Testis (tissue), 3 donors: ENCODE data around the gene HIRA. TPM values are rescaled to one million over a fixed set of nuclear protein-coding genes. Genes with fewer than 3 reads are reported as not detected.
A peak's percentile ranks its signal among the peaks of the same experiment; 100 is the strongest.
"Not testable (repeated sequence)": the region's sequence is repeated elsewhere in the genome, so short reads cannot be mapped to it uniquely, and the experiment has no call there.

Experiments
- DNase-seq: peaks from one replicate; pipeline ENCODE4 v3.0.0-alpha.2; 2019
- H3K27ac ChIP-seq, 2 donors: fragments of 200-600 bp; sonication (generic); one replicate each; pipeline ENCODE4 v1.5.1; 2019
- H3K27me3 ChIP-seq: fragments of 200-600 bp; sonication (generic); one replicate; pipeline ENCODE4 v1.5.1; 2019
- H3K36me3 ChIP-seq: fragments of 200-600 bp; sonication (generic); one replicate; pipeline ENCODE4 v1.5.1; 2017; ENCODE audit warnings: low read depth; ENCODE audit errors: missing control alignments
- H3K4me1 ChIP-seq: fragments of 200-600 bp; sonication (generic); one replicate; pipeline ENCODE4 v1.5.1; 2019
- H3K4me3 ChIP-seq, 2 donors: fragments of 200-600 bp; sonication (generic); one replicate each; pipeline ENCODE4 v1.5.1; 2017 to 2019
- H3K9me3 ChIP-seq: fragments of 200-600 bp; sonication (generic); one replicate; pipeline ENCODE4 v1.5.1; 2017
- POLR2A ChIP-seq: fragments of 450-650 bp; IDR thresholded peaks from one replicate; pipeline ENCODE4 v1.6.1; 2017; ENCODE audit warnings: antibody characterized with exemption, mild to moderate bottlenecking, moderate library complexity
- WGBS, 2 donors: methylation state at CpG; one replicate each; pipeline ENCODE4 v1.1.5; 2018; 5-methylcytosine and 5-hydroxymethylcytosine counted together
- intact Hi-C: fragments of 100-400 bp; cut with DNase I; formaldehyde crosslinking; loops from one replicate; pipeline ENCODE4 v1.15.1; 2023; ENCODE audit warnings: low total_unique reads
- polyA plus RNA-seq: library from polyadenylated mRNA; stranded (reverse); fragments of 350-450 nt; fragmentation: Illumina TruSeq; extraction: RNeasy Lipid Tissue Mini Kit (QIAGEN cat#74804); gene quantifications from one replicate; pipeline ENCODE4 v1.2.3, GENCODE V29; 2014; ENCODE audit warnings: low read depth, low replicate concordance; ENCODE audit not compliant: insufficient read depth
- total RNA-seq, 2 donors: library from RNA; depleted of rRNA; stranded (reverse); fragments of >200 nt; gene quantifications; one replicate each; pipeline ENCODE4 v1.2.3, GENCODE V29; 2016
- TF ChIP-seq, protein P1 (sequence below), 3 experiments: fragments of 450-650 bp in 2 of 3; fragments of 200-600 bp in 1 of 3; sonication (generic) in 1 of 3; IDR thresholded peaks; one replicate each; pipeline ENCODE4 v1.5.1; 2016 to 2019; ENCODE audit warnings: antibody characterized with exemption in 3 of 3, mild to moderate bottlenecking in 2 of 3, moderate library complexity in 1 of 3

Gene HIRA
- total and polyA plus RNA-seq, 3 donors from 2014 or later = 17.7 to 25.7 (median 21.8) TPM

DNA sequence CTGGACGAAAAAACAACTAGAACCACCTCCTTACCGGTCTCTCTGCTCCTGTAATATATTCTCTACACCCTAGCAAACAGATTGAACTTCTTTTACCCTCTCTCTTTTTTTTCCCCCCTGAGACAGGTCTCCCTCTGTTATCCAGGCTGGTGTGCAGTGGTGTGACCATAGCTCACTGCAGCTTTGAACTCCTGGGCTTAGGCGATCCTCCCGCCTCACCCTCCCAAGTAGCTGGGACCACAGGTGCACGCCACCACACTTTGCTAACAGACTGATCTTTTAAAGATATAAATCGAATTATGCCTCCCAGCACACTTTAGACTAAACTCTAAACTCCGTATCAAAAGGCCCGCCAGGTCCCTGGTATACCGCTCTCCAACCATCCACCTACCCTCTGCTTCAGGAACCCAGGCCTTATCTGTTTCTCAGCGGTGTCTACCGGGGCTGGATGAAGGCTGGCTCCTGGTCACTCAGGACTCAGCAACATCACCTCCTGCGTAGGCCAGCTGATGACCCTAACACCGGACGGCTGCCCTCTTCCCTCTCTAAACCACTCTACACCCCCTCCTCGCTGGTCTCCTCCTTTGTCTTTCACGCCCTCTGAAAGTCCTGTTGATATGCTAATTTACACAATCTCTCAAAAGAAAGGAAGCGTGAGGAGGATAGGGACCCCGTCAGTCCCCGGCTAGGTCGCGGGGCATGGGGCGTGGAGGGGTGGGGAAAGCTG lies 15.2 kb upstream of the HIRA start:
- peak overlapping the region; percentile 87 to 90 for H3K27ac ChIP-seq
- H3K4me3 ChIP-seq = peak overlapping the region; percentile 93 to 94
- no peaks in the 10 kb centered on the region for H3K9me3 ChIP-seq
- TF ChIP-seq, protein P1, sequence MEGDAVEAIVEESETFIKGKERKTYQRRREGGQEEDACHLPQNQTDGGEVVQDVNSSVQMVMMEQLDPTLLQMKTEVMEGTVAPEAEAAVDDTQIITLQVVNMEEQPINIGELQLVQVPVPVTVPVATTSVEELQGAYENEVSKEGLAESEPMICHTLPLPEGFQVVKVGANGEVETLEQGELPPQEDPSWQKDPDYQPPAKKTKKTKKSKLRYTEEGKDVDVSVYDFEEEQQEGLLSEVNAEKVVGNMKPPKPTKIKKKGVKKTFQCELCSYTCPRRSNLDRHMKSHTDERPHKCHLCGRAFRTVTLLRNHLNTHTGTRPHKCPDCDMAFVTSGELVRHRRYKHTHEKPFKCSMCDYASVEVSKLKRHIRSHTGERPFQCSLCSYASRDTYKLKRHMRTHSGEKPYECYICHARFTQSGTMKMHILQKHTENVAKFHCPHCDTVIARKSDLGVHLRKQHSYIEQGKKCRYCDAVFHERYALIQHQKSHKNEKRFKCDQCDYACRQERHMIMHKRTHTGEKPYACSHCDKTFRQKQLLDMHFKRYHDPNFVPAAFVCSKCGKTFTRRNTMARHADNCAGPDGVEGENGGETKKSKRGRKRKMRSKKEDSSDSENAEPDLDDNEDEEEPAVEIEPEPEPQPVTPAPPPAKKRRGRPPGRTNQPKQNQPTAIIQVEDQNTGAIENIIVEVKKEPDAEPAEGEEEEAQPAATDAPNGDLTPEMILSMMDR (IDR thresholded peaks at IDR 0.05) = no peak
- TF ChIP-seq POLR2A = no peak
- no peaks in the 10 kb centered on the region for H3K36me3 ChIP-seq
- intact Hi-C loops = no loop called here
- 19 to 27% methylated on average over 12 to 22 of the region's 22 CpGs for WGBS, 2 donors
- peaks cover 22% of the 10 kb centered on the region for H3K4me1 ChIP-seq
- no peaks in the 10 kb centered on the region for H3K27me3 ChIP-seq
- peak; percentile 30 for DNase-seq

DNA sequence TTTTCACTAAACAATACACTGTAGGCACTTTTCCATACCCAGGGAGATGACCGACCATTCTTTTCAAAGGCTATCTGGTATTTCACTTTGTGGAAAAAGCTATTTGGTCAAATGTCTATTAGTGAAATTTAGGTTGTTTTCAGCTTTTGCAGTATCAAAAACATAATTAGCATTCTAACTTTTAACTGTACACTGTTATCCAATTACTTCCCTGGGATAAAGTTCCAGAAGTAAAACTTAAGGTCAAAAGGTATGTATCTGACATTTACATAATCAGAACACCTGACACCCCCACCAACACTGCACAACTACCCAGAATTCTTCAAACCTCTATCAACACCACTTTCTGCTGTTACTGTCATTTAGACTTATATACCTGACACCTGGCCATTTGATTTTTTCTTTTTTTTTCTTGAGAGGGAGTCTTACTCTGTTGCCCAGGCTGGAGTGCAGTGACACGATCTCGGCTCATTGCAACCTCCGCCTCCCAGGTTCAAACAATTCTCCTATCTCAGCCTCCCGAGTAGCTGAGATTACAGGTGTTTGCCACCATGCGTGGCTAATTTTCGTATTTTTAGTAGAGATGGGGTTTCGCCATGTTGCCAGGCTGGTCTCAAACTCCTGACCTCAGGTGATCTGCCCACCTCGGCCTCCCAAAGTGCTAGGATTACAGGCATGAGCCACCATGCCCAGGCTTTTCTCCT lies 13.9 kb upstream of the HIRA start:
- WGBS, 2 donors = 85 to 88% methylated on average over 9 of the region's 9 CpGs
- H3K4me3 ChIP-seq, H3K27me3 ChIP-seq, H3K9me3 ChIP-seq, DNase-seq, H3K36me3 ChIP-seq, H3K27ac ChIP-seq, intact Hi-C loops: not testable (repeated sequence)
- H3K4me1 ChIP-seq = peaks cover 22% of the 10 kb centered on the region

- no peak for TF ChIP-seq POLR2A
- TF ChIP-seq, protein P1 (IDR thresholded peaks at IDR 0.05) = no peak
- Histone ChIP-seq H3K9me3 (no peaks in the 10 kb centered on the region), H3K4me3 (no peak overlapping the region), H3K4me1 (peaks cover 20% of the 10 kb centered on the region), H3K36me3 (no peaks in the 10 kb centered on the region), H3K27ac (no peak overlapping the region), H3K27me3 (no peaks in the 10 kb centered on the region)
- no peak for DNase-seq
- intact Hi-C loops = no loop called here
- WGBS, 2 donors = 74 to 81% methylated on average over 4 to 7 of the region's 7 CpGs
Observed at GRCh38 chr22:19443544-19444211, 12.1 kb upstream of the HIRA start.

GRCh38 chr22:19442166-19442565 lies 10.6 kb upstream of the HIRA start:
- intact Hi-C loops = no loop called here
- peaks cover 13% of the 10 kb centered on the region for H3K4me1 ChIP-seq
- TF ChIP-seq POLR2A = no peak
- TF ChIP-seq, protein P1 (IDR thresholded peaks at IDR 0.05) = no peak
- no peaks in the 10 kb centered on the region for H3K27me3 ChIP-seq
- DNase-seq = no peak
- no peaks in the 10 kb centered on the region for H3K9me3 ChIP-seq
- 63 to 83% methylated on average over 2 of the region's 2 CpGs for WGBS, 2 donors
- H3K27ac ChIP-seq = no peak overlapping the region
- no peaks in the 10 kb centered on the region for H3K36me3 ChIP-seq
- no peak overlapping the region for H3K4me3 ChIP-seq
